ENCODE data around the gene BCAS3.

Gene BCAS3

DNA sequence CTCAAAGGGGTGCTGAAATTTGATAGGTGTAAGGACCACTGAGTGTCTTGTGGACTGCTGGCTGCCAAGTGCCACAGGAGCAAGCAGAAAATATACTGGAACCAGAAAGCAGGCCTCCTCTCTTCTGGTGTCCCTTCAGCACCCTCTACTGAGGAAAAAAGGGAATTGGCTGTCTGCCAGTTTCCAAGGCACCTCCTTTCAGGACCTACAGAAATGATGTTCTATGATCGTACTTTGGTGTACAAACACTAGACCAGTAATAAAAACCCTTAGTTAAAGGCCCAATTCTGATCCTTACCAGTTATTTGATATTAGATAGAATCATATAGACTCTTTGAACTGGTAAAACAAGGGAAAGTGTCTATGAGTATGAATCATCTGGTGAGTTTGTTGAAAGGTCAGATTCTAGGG lies 35.8 kb upstream of the BCAS3 start:
- H3K27ac ChIP-seq = no peak overlapping the region
- H2AFZ ChIP-seq = no peak overlapping the region
- H3K4me3 ChIP-seq (ENCODE audit: low read depth, low read length) = no peak overlapping the region
- no peak overlapping the region for H3K4me2 ChIP-seq (ENCODE audit: low read length)
- no peak overlapping the region for H3K9ac ChIP-seq
- H3K9me3 ChIP-seq (ENCODE audit: control insufficient read depth, low read length) = no peaks in the 10 kb centered on the region
- no peaks in the 10 kb centered on the region for H3K4me1 ChIP-seq
- no peaks in the 10 kb centered on the region for H3K27me3 ChIP-seq (ENCODE audit: control insufficient read depth, insufficient read depth, low read length)
- TF ChIP-seq, protein P1, sequence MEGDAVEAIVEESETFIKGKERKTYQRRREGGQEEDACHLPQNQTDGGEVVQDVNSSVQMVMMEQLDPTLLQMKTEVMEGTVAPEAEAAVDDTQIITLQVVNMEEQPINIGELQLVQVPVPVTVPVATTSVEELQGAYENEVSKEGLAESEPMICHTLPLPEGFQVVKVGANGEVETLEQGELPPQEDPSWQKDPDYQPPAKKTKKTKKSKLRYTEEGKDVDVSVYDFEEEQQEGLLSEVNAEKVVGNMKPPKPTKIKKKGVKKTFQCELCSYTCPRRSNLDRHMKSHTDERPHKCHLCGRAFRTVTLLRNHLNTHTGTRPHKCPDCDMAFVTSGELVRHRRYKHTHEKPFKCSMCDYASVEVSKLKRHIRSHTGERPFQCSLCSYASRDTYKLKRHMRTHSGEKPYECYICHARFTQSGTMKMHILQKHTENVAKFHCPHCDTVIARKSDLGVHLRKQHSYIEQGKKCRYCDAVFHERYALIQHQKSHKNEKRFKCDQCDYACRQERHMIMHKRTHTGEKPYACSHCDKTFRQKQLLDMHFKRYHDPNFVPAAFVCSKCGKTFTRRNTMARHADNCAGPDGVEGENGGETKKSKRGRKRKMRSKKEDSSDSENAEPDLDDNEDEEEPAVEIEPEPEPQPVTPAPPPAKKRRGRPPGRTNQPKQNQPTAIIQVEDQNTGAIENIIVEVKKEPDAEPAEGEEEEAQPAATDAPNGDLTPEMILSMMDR (IDR thresholded peaks at IDR 0.05) = peak; percentile 54
- H3K36me3 ChIP-seq (ENCODE audit: control insufficient read depth, insufficient read depth, low read length) = no peaks in the 10 kb centered on the region
- peaks cover 15% of the 10 kb centered on the region for H3K79me2 ChIP-seq

DNA sequence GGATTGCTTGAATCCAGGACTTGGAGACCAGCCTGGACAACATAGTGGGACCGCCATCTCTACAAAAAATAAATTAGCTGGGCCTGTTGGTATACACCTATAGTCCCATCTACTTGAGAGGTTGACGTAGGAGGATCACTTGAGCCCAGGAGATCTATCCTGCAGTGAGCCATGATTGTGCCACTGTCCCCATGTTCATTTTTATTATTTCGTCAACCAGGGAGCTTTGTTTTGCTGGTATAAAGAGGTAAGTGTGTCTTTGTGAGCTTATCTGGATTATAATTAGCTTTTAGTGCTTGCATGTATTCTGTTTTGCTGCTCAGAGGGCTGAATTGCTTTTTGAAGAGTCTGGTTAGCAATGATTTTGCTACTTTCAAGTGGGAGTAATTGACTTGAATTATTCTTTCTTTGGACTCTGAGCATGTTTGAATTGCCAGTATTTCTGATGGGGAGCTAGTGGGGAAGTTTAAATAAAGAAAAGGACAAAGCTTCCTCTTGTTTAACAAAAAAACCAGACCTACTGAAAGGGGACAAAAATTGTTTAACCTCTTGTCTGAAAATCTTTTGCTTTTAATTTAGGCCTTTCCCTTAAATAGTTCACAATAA lies 31.6 kb upstream of the BCAS3 start:
- Histone ChIP-seq H3K27me3 (ENCODE audit: control insufficient read depth, insufficient read depth, low read length) (no peaks in the 10 kb centered on the region), H3K79me2 (peaks cover 24% of the 10 kb centered on the region), H3K4me3 (ENCODE audit: low read depth, low read length) (no peak overlapping the region), H3K4me2 (ENCODE audit: low read length) (no peak overlapping the region), H3K9ac (no peak overlapping the region), H2AFZ (no peak overlapping the region), H3K4me1 (no peaks in the 10 kb centered on the region), H3K27ac (no peak overlapping the region), H3K36me3 (ENCODE audit: control insufficient read depth, insufficient read depth, low read length) (no peaks in the 10 kb centered on the region), H3K9me3 (ENCODE audit: control insufficient read depth, low read length) (no peaks in the 10 kb centered on the region)
- TF ChIP-seq, protein P1 (IDR thresholded peaks at IDR 0.05) = no peak

DNA sequence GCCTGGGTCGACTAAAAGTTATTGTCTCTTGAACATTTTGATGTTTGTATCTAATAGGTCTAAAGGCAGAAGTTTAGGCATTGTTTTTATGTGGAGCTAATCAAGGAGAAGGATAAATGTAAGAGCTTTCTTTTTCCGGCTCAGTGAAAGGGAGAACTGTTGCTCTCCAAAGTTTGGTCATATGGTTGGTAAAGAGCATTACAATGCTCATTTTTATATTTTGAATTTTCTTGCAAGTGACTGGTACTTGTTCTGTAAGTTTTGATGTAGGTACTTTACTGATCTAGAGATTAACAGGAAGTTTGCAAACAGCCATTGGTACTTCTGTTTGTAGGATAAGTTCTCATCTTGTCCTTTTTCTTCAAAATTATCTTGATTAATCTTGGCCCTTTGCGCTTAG lies 30.9 kb upstream of the BCAS3 start:
- no peaks in the 10 kb centered on the region for H3K9me3 ChIP-seq (ENCODE audit: control insufficient read depth, low read length)
- H3K4me3 ChIP-seq (ENCODE audit: low read depth, low read length) = no peak overlapping the region
- TF ChIP-seq, protein P1 (IDR thresholded peaks at IDR 0.05) = no peak
- no peak overlapping the region for H3K27ac ChIP-seq
- no peaks in the 10 kb centered on the region for H3K36me3 ChIP-seq (ENCODE audit: control insufficient read depth, insufficient read depth, low read length)
- no peak overlapping the region for H3K9ac ChIP-seq
- no peak overlapping the region for H3K4me2 ChIP-seq (ENCODE audit: low read length)
- no peak overlapping the region for H2AFZ ChIP-seq
- peaks cover 24% of the 10 kb centered on the region for H3K79me2 ChIP-seq
- H3K27me3 ChIP-seq (ENCODE audit: control insufficient read depth, insufficient read depth, low read length) = no peaks in the 10 kb centered on the region
- H3K4me1 ChIP-seq = no peaks in the 10 kb centered on the region

DNA sequence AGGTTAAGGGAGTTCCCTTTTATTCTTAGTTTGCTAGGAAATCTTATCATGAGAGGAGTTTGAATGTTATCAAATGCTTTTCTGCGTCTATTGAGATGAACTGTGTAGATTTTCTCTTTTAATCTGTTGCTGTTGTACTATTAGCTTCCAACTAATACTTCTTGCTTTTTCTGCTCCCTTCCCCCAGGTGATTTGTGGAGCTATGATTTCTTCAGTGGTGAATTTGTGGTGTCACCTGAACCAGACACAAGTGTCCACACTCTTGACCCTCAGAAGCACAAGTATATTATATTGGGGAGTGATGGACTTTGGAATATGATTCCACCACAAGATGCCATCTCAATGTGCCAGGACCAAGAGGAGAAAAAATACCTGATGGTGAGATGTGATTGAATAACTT lies 29.9 kb upstream of the BCAS3 start:
- no peak overlapping the region for H3K9ac ChIP-seq
- TF ChIP-seq, protein P1 (IDR thresholded peaks at IDR 0.05) = no peak
- no peak overlapping the region for H3K27ac ChIP-seq
- no peaks in the 10 kb centered on the region for H3K36me3 ChIP-seq (ENCODE audit: control insufficient read depth, insufficient read depth, low read length)
- peaks cover 24% of the 10 kb centered on the region for H3K79me2 ChIP-seq
- H3K9me3 ChIP-seq (ENCODE audit: control insufficient read depth, low read length) = no peaks in the 10 kb centered on the region
- H3K4me1 ChIP-seq = no peaks in the 10 kb centered on the region
- no peak overlapping the region for H3K4me2 ChIP-seq (ENCODE audit: low read length)
- no peak overlapping the region for H2AFZ ChIP-seq
- H3K27me3 ChIP-seq (ENCODE audit: control insufficient read depth, insufficient read depth, low read length) = no peaks in the 10 kb centered on the region
- no peak overlapping the region for H3K4me3 ChIP-seq (ENCODE audit: low read depth, low read length)
